HG03175 (cell line): Measurements from ENCODE around the gene AVEN.
A peak's percentile ranks its signal among the peaks of the same experiment; 100 is the strongest.

Experiments used
- ATAC-seq: cut with Tn5 transposase; IDR thresholded peaks from one replicate; pipeline ENCODE4 v1.9.1; 2021; ENCODE audit warnings: mild to moderate bottlenecking, moderate library complexity; ENCODE audit not compliant: unreplicated experiment

Gene AVEN

GRCh38 chr15:33987444-33987843 is 51.6 kb downstream of the AVEN start:
- no peak for ATAC-seq

DNA sequence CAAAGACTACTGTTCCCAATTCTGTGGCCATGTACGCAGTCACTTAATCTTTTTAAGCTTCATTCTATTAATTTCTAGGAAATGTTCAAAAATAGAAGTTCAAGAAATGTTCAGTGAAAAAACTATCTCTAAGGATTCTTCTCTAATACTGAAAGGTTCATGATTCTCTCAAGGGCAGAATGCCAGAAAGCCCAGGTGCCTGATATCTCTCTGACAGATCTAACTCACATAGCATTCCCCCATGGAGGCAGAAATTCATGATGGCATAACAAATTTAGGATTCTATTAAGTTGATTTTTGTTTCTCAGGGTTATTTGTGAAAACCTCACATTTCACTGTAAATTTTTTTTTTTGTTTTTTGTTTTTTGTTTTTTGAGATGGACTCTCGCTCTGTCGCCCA is 53.3 kb downstream of the AVEN start:
- no peak for ATAC-seq

- ATAC-seq = no peak
Measured at GRCh38 chr15:33985287-33985686, 53.7 kb downstream of the AVEN start.

- no peak for ATAC-seq
Measured at GRCh38 chr15:33982516-33982915, 56.5 kb downstream of the AVEN start.

DNA sequence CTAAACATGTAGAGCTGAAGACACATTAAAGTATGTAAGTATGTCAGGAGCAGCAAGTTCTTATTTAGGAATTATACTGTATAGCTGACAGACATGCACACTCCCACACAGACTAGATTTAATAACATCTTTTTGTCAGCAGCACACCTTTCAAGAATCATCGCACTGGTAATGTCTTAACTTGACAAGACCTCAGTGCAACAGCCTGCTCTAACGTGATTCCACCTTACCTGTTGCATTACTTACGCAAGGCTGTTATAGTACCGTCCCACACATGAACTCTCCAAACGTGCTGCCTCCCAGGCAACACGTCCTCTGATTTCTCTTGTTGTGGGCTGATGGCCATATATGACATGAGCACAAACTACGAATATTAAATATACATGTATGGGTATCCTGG is 58.8 kb downstream of the AVEN start:
- no peak for ATAC-seq

DNA sequence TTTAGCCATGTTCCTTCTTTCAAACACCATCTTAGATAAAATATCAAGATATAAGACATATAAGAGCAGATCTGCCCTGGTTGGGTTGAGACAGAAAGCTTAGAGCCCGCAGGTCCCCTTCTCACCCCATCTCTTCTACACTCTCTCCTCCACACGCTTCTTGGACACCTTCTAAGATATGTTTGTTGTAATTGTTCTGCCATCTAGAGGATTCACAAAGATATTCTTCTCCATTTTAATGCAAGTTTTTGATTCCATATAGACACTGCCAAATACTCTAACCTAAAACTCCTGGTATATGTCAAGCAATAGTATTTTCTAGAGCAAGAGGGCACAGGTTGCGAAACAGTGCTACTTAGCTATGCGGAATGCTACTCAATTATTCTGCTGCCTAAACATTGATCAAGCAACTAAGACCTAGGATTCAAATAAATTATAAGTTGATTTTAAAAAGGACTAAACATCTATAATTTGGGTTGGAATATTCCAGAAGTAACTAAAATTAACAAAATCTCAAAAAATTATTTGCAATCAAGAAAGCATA is 63.9 kb downstream of the AVEN start:
- no peak for ATAC-seq

- no peak for ATAC-seq
Measured at GRCh38 chr15:33971811-33972210, 67.2 kb downstream of the AVEN start.

GRCh38 chr15:33968821-33969220 is 70.2 kb downstream of the AVEN start:
- ATAC-seq = no peak

DNA sequence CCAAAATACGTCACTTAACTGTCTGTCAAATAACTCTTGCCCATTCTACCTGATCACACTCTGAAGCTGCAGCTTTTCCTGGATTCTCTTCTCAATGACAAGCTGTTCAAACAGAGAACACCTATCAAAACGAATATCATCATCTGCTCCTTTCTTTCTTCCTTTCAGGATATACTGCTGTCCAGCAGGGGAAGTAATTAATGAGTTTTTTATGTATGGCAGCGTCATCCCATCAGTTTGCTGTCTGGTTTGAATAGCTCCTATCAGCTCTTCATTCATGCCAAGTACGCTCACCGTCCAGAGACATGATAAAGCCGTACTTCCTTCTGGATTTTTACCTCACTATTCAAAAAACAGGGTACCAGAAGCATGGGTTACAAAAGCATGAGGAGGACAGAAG is 70.8 kb downstream of the AVEN start, which contains the start of gene CHRM5:
CHRM5 (plus strand) TSS at position 274 of the 400 bp plus-strand sequence. CDS start 94,221 bp downstream, outside the sequence.
- ATAC-seq = no peak

DNA sequence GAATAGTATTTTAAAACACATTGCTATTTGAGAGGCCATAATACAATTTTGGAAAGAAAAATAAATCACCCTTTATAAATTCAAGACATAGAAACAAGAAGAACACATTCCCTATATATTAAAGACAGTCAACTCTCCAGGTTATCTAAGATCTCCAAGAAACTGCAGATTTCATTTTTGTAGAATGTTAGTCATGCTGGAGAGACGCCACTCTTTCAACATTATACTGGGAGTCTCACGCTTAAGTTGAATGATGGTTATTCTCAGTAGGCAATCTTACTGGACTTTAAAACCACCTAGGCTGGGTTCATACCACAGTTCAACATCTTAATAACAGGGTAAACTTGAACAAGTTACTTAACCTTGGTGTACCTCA is 74.4 kb downstream of the AVEN start:
- ATAC-seq = no peak

DNA sequence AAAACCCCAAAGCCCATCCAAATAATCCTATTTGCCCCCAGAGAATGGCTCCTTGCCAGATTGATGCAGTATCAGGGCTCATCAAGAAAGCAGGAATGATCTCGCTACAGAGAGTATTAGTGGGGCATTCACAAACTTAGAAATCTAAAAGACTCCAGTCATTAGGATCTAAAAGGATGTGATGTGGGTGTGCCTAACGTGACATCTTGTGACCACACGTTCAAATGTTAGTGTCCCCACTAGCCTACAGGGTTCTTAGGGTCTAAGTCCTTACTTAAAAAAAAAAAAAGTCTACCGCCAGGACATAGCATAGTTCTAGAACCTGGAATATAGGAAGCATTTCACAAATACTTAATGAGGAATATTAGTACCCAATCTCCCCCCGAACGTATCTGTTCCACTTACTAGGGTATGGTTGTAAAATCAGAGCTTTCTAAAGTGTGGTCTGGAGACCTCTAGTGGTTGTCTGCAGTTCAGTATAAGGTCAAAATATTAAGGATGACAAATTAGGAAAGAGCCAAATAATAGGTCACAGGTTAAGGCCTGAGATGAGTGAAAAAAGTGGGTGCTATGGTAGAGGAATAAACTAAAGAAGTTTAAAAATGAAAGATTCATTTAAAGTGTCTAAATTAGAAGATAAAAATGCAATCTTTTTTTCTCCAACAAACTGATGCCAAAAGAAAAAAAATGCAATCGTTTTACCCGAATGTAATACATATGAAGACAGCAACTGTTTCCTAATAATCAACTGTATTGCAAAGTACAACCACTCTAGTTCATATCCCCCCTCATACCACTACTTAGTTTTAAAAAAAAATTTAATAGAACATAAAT is 75.0 kb downstream of the AVEN start:
- peak; percentile 47 for ATAC-seq

DNA sequence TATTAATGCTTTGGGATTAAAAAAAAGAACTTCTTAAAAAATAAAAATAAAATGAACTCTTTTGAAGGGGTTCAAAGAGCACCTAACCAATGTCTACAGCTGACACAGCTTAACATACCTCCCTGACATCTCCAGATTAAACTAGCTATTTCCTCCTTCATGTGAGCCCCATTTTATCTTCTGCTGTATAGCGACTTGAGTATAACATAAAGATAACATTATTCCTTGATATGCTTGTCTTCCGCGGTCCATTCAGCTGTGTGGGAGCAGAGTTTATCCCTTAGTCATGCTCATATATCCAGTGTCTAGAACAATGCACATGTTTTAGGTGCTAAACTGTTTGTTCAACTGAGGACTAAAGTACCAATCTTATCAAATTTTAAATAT is 78.5 kb downstream of the AVEN start:
- no peak for ATAC-seq

- ATAC-seq = no peak
Measured at GRCh38 chr15:33959844-33960548, 79.0 kb downstream of the AVEN start.

- ATAC-seq = no peak
Measured at GRCh38 chr15:33956397-33956796, 82.6 kb downstream of the AVEN start.

- no peak for ATAC-seq
Measured at GRCh38 chr15:33955945-33956344, 83.1 kb downstream of the AVEN start.

GRCh38 chr15:33946152-33946551 is 92.9 kb downstream of the AVEN start:
- ATAC-seq = no peak

GRCh38 chr15:33941279-33942063 is 97.5 kb downstream of the AVEN start:
- ATAC-seq = no peak

GRCh38 chr15:33934921-33935320 is 104.1 kb downstream of the AVEN start:
- no peak for ATAC-seq

GRCh38 chr15:33934396-33934795 is 104.6 kb downstream of the AVEN start:
- no peak for ATAC-seq

DNA sequence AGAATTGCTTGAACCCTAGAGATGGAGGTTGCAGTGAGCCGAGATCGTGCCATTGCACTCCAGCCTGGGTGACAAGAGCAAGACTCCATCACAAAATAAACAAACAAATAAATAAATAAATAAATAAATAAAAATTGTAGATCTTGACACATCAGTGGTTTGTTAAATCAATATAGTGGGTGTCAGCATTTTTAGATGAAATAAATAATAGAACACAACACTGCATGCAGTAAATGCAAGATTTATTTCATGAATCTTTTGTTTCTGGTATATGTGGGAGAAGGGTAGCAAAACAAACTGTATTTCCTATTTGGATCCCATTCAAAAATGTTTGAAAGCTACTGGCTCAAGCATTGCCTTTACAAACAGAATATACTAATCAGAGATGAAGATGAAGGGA is 106.3 kb downstream of the AVEN start:
- no peak for ATAC-seq

- ATAC-seq = no peak
Measured at GRCh38 chr15:33926260-33926659, 112.7 kb downstream of the AVEN start.
